H1 (cell line): ENCODE data around the gene NPIPA1. TPM values are rescaled to one million over a fixed set of nuclear protein-coding genes. Genes with fewer than 3 reads are reported as not detected.
"Not testable (repeated sequence)": the region's sequence is repeated elsewhere in the genome, so short reads cannot be mapped to it uniquely, and the experiment has no call there.

Source experiments
- CTCF ChIA-PET: fragments of 300-600 bp; sonication (Branson Sonifier 250); formaldehyde crosslinking; loops from one replicate; lab custom pipeline; 2021; ENCODE audit not compliant: partially characterized antibody; lab: Charles Lee
- POLR2A ChIA-PET: fragments of 300-600 bp; sonication (Branson Sonifier 250); formaldehyde crosslinking; loops from one replicate; lab custom pipeline; 2021; ENCODE audit warnings: inconsistent platforms; ENCODE audit not compliant: partially characterized antibody; lab: Charles Lee
- DNase-seq, 2 experiments: peaks; one replicate each; pipeline versions ENCODE4 v3.0.0 to v3.0.0-alpha.2; 2010 to 2022; ENCODE audit warnings: low spot score in 2 of 2, low read depth in 1 of 2, mixed read lengths in 1 of 2
- FAIRE-seq: peaks from 2 replicates; lab custom pipeline; 2011; peaks lifted over from hg19 to GRCh38; lab: Jason Lieb, UNC
- H2AFZ ChIP-seq: 2 replicates; pipeline ENCODE4 v1.8.1; 2012; ENCODE audit warnings: low read length, inconsistent platforms
- H2AK5ac ChIP-seq: 2 replicates; pipeline ENCODE4 v1.6.1; 2013; ENCODE audit warnings: low read depth, low read length
- H2BK120ac ChIP-seq: replicated peaks from 2 replicates; pipeline ENCODE3; 2013; ENCODE audit warnings: low read depth, low read length, inconsistent platforms
- H2BK12ac ChIP-seq: 2 replicates; pipeline ENCODE4 v1.6.1; 2013; ENCODE audit warnings: low read depth, low read length
- H2BK15ac ChIP-seq: 2 replicates; pipeline ENCODE4 v1.6.1; 2013; ENCODE audit warnings: low read length
- H2BK20ac ChIP-seq: 2 replicates; pipeline ENCODE4 v1.6.1; 2013; ENCODE audit warnings: low read length
- H2BK5ac ChIP-seq: 2 replicates; pipeline ENCODE4 v1.6.1; 2013; ENCODE audit warnings: low read depth, low read length
- H3K14ac ChIP-seq: 2 replicates; pipeline ENCODE4 v1.6.1; 2013; ENCODE audit warnings: inconsistent platforms; ENCODE audit not compliant: insufficient read length
- H3K18ac ChIP-seq: 2 replicates; pipeline ENCODE4 v1.6.1; 2013; ENCODE audit warnings: low read length; ENCODE audit errors: extremely low read depth
- H3K23ac ChIP-seq: 2 replicates; pipeline ENCODE4 v1.6.1; 2013; ENCODE audit warnings: inconsistent platforms; ENCODE audit not compliant: insufficient read length
- H3K23me2 ChIP-seq: 2 replicates; pipeline ENCODE4 v1.6.1; 2013; ENCODE audit warnings: low read depth, low read length
- H3K27ac ChIP-seq: 2 replicates; pipeline ENCODE4 v1.6.1; 2011; ENCODE audit warnings: low read depth, low read length, inconsistent platforms
- H3K27me3 ChIP-seq, 4 experiments: replicated peaks in 1 of 4; 1 replicate in 1 of 4; 2 replicates in 3 of 4; pipeline versions ENCODE4 v1.6.1 to v1.8.1; 2011 to 2013; ENCODE audit warnings: low read length in 3 of 4, mild to moderate bottlenecking in 3 of 4, inconsistent platforms in 2 of 4, mixed read lengths in 2 of 4, moderate library complexity in 1 of 4; ENCODE audit not compliant: control insufficient read depth in 3 of 4, insufficient read depth in 3 of 4; ENCODE audit errors: extremely low read depth in 1 of 4
- H3K36me3 ChIP-seq, 4 experiments: 2 replicates each; pipeline versions ENCODE4 v1.6.1 to v1.8.1; 2011 to 2013; ENCODE audit warnings: mild to moderate bottlenecking in 4 of 4, low read length in 3 of 4, moderate library complexity in 2 of 4, control low read depth in 1 of 4, inconsistent platforms in 1 of 4; ENCODE audit not compliant: insufficient read depth in 4 of 4, control insufficient read depth in 2 of 4
- H3K4ac ChIP-seq: replicated peaks from 2 replicates; pipeline ENCODE3; 2013; ENCODE audit warnings: low read length, low read depth, mixed read lengths, inconsistent platforms; ENCODE audit not compliant: insufficient read length
- H3K4me1 ChIP-seq, 4 experiments: replicated peaks in 1 of 4; 1 replicate in 1 of 4; 2 replicates in 3 of 4; pipeline versions ENCODE4 v1.6.1 to v1.8.1; 2011 to 2013; ENCODE audit warnings: low read length in 3 of 4, inconsistent platforms in 2 of 4, mixed read lengths in 1 of 4; ENCODE audit not compliant: insufficient read depth in 4 of 4, control insufficient read depth in 3 of 4
- H3K4me2 ChIP-seq, 2 experiments: 2 replicates each; pipeline versions ENCODE4 v1.6.1 to v1.8.1; 2011 to 2013; ENCODE audit warnings: low read depth in 2 of 2, low read length in 2 of 2, control low read depth in 1 of 2, inconsistent platforms in 1 of 2, mild to moderate bottlenecking in 1 of 2; ENCODE audit not compliant: insufficient read depth in 1 of 2
- H3K4me3 ChIP-seq, 4 experiments: fragments of 200-600, 300-600 bp in 1 of 4; sonication (generic), shearing (Covaris generic), sonication (Bioruptor Twin) in 1 of 4; 2 replicates each; pipeline versions ENCODE4 v1.5.1 to v1.8.1; 2011 to 2016; ENCODE audit warnings: low read length in 4 of 4, low read depth in 3 of 4, control low read depth in 2 of 4, inconsistent platforms in 2 of 4, mild to moderate bottlenecking in 2 of 4, mixed read lengths in 1 of 4, moderate library complexity in 1 of 4; ENCODE audit not compliant: insufficient read depth in 2 of 4; ENCODE audit errors: extremely low read depth in 1 of 4
- H3K56ac ChIP-seq: replicated peaks from 2 replicates; pipeline ENCODE3; 2013; ENCODE audit warnings: low read depth, mild to moderate bottlenecking, mixed read lengths, low read length, inconsistent platforms; ENCODE audit not compliant: insufficient read length
- H3K79me1 ChIP-seq: 2 replicates; pipeline ENCODE4 v1.6.1; 2013; ENCODE audit warnings: low read depth, low read length, control low read depth
- H3K79me2 ChIP-seq, 2 experiments: 2 replicates each; pipeline versions ENCODE4 v1.6.1 to v1.8.1; 2012 to 2013; ENCODE audit warnings: low read length in 2 of 2, mild to moderate bottlenecking in 2 of 2, inconsistent platforms in 1 of 2; ENCODE audit not compliant: insufficient read depth in 2 of 2, control insufficient read depth in 1 of 2
- H3K9ac ChIP-seq, 4 experiments: replicated peaks in 1 of 4; 1 replicate in 1 of 4; 2 replicates in 3 of 4; pipeline versions ENCODE4 v1.6.1 to v1.8.1; 2011 to 2013; ENCODE audit warnings: low read depth in 3 of 4, low read length in 3 of 4, control low read depth in 2 of 4, mild to moderate bottlenecking in 2 of 4, moderate library complexity in 2 of 4, inconsistent platforms in 1 of 4; ENCODE audit errors: extremely low read depth in 1 of 4
- H3K9me3 ChIP-seq, 2 experiments: 2 replicates each; pipeline versions ENCODE4 v1.6.1 to v1.8.1; 2012 to 2013; ENCODE audit warnings: mild to moderate bottlenecking in 2 of 2, moderate library complexity in 2 of 2, control low read depth in 1 of 2, inconsistent platforms in 1 of 2, low read depth in 1 of 2, low read length in 1 of 2, mixed read lengths in 1 of 2; ENCODE audit not compliant: insufficient read depth in 2 of 2
- H4K20me1 ChIP-seq, 2 experiments: replicated peaks in 1 of 2; 2 replicates each; pipeline versions ENCODE3 to v1.8.1; 2011 to 2013; ENCODE audit warnings: inconsistent platforms in 2 of 2, low read length in 2 of 2, mild to moderate bottlenecking in 1 of 2; ENCODE audit not compliant: insufficient read depth in 2 of 2, control insufficient read depth in 1 of 2
- H4K5ac ChIP-seq: 2 replicates; pipeline ENCODE4 v1.6.1; 2013; ENCODE audit warnings: low read length, low read depth, mixed read lengths, inconsistent platforms; ENCODE audit not compliant: insufficient read length
- H4K8ac ChIP-seq: 2 replicates; pipeline ENCODE4 v1.8.0; 2013; ENCODE audit warnings: mild to moderate bottlenecking, moderate library complexity, low read length, inconsistent platforms; ENCODE audit not compliant: insufficient read depth; ENCODE audit errors: extremely low read depth
- H4K91ac ChIP-seq: replicated peaks from 2 replicates; pipeline ENCODE3; 2013; ENCODE audit warnings: low read length, mixed read lengths, inconsistent platforms; ENCODE audit not compliant: insufficient read length
- WGBS, 2 experiments: shearing (Covaris generic) in 1 of 2; methylation state at CpG; one replicate each; pipeline versions ENCODE4 v1.1.6 to v1.1.7; 2013 to 2015; ENCODE audit warnings: low lambda C conversion rate in 2 of 2, mixed read lengths in 2 of 2, inconsistent platforms in 1 of 2, low coverage in 1 of 2, missing lambda C conversion rate in 1 of 2; ENCODE audit not compliant: insufficient replicate concordance in 2 of 2, insufficient coverage in 1 of 2, insufficient read length in 1 of 2; ENCODE audit errors: extremely low coverage in 1 of 2, missing lambda C conversion rate in 1 of 2; 5-methylcytosine and 5-hydroxymethylcytosine counted together
- polyA plus RNA-seq, 7 experiments: library from polyadenylated mRNA; depleted of rRNA in 3 of 7; stranded (reverse) in 5 of 7; unstranded in 2 of 7; fragments of >200 nt in 5 of 7; fragments of 200-250 nt in 2 of 7; gene quantifications; 1 replicate in 5 of 7; 2 replicates in 1 of 7; 4 replicates in 1 of 7; pipeline versions ENCODE4 v1.2.1 to v1.2.3, GENCODE V29; 2011 to 2013; ENCODE audit warnings: missing spikeins in 2 of 7, mixed read lengths in 2 of 7
- total RNA-seq: library from RNA; stranded (reverse); fragmentation: NEBNext Ultra II Directional; extraction: Animal tissue kit (Norgen Biotek cat#: 25700); gene quantifications from 2 replicates; pipeline ENCODE4 v1.2.1, GENCODE V29; 2021

The NPIPA1 gene
- total and polyA plus RNA-seq, 2 of the 8 experiments (the other 6 are each of a cell fraction or from before 2014, with no cell fraction given), result 60.0 to 97.8 TPM

- FAIRE-seq, H3K27me3 ChIP-seq, H3K18ac ChIP-seq, DNase-seq, H3K14ac ChIP-seq, H3K4me1 ChIP-seq, H2BK5ac ChIP-seq, H4K5ac ChIP-seq, H3K23me2 ChIP-seq, H3K4ac ChIP-seq, H3K4me2 ChIP-seq, CTCF ChIA-PET, H3K36me3 ChIP-seq, H3K27ac ChIP-seq, H2BK120ac ChIP-seq, H2BK15ac ChIP-seq, H3K9ac ChIP-seq, H2BK20ac ChIP-seq, H3K56ac ChIP-seq, H3K9me3 ChIP-seq, H2AFZ ChIP-seq, H3K4me3 ChIP-seq, H4K91ac ChIP-seq, H3K79me1 ChIP-seq, H3K23ac ChIP-seq, H4K20me1 ChIP-seq, H4K8ac ChIP-seq, H2BK12ac ChIP-seq, H2AK5ac ChIP-seq: not testable (repeated sequence)
- H3K79me2 ChIP-seq, result peaks cover 2 to 45% of the 10 kb centered on the region in 2 experiments; a peak in 3 of 4 replicates
- POLR2A ChIA-PET, result interaction anchor here (0.9 kb wide), 1 partner anchor 19 kb away, joined by 3 read pairs; no protein-coding TSS in a partner anchor
- WGBS, 2 experiments, result 83% methylated on average over 1 of the region's 2 CpGs; no CpG with 5 or more reads in 1 of the 2 experiments
Observed at GRCh38 chr16:14982521-14982920, 45.3 kb downstream of the NPIPA1 start.

- 85% methylated on average over 7 of the region's 8 CpGs; no CpG with 5 or more reads in 1 of the 2 experiments for WGBS, 2 experiments
- H3K4me1 ChIP-seq, DNase-seq, H2BK5ac ChIP-seq, H3K9me3 ChIP-seq, H3K27me3 ChIP-seq, POLR2A ChIA-PET, H3K56ac ChIP-seq, H2AK5ac ChIP-seq, H3K23me2 ChIP-seq, H2BK12ac ChIP-seq, H4K20me1 ChIP-seq, H3K36me3 ChIP-seq, H3K23ac ChIP-seq, H3K4me3 ChIP-seq, H3K14ac ChIP-seq, FAIRE-seq, H2BK120ac ChIP-seq, H3K4me2 ChIP-seq, H3K79me1 ChIP-seq, H2AFZ ChIP-seq, H4K5ac ChIP-seq, H4K91ac ChIP-seq, H3K27ac ChIP-seq, H2BK20ac ChIP-seq, H3K4ac ChIP-seq, H3K18ac ChIP-seq, H2BK15ac ChIP-seq, CTCF ChIA-PET, H3K9ac ChIP-seq: not testable (repeated sequence)
- H4K8ac ChIP-seq, result peak overlapping the region; percentile 51; the same call in 1 of the 2 replicates
- peaks cover 0 to 37% of the 10 kb centered on the region in 2 experiments; a peak in 2 of 4 replicates for H3K79me2 ChIP-seq
Observed at GRCh38 chr16:14988092-14988491, 50.8 kb downstream of the NPIPA1 start.
